A172 (cell line): Measurements from ENCODE around the gene ATP1A3. TPM values are rescaled to one million over a fixed set of nuclear protein-coding genes. Genes with fewer than 3 reads are reported as not detected.
A peak's percentile ranks its signal among the peaks of the same experiment; 100 is the strongest.

Experiments used
- DNase-seq: peaks from one replicate; pipeline ENCODE4 v3.0.0-alpha.2; 2015; ENCODE audit warnings: low spot score
- total RNA-seq: library from RNA; depleted of rRNA; stranded (reverse); fragments of >200 nt; shearing (Covaris generic); gene quantifications from 2 replicates; pipeline ENCODE4 v1.2.3, GENCODE V29; 2014

Gene ATP1A3
- total RNA-seq, 1 experiment from 2014 or later, result 0.76 TPM

DNA sequence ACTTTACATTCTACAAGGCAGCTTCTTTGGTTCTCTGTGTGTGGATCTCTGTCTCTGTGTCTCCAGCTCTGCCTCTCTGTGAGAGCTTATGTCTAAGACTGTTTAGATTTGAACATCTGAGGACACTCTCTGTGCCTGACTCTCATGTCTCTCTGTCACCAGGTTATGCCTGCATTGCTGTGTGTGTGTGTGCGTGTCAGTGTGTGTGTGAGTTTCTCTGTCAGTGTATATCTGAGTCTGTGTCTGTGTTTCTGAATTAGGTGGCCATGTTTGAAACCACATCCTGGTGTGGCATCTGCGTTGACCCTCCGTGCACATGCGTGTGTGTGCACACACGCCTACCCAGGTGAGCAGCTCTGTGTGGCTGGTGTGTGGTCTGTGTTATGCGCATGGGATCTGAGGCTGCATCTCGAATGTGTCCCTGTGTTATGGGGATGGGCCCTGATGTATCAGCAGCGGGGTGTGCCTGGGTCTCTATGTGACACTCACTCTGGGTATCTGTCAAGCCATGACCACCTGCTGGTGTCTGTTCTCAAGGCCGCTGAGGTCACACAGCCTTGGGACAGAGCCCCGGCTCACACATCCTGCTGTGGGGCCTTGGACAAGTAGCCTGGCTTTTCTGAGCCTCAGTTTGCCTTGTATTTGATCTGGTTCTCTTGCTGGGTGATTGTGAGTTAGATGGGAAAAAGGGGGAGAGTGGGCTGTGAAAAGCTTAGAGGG lies 6.7 kb downstream of the ATP1A3 start:
- DNase-seq, result no peak

GRCh38 chr19:41984961-41985360 lies 9.1 kb downstream of the ATP1A3 start:
- DNase-seq, result no peak

- no peak for DNase-seq
Observed at GRCh38 chr19:41981724-41982123, 12.3 kb downstream of the ATP1A3 start.

DNA sequence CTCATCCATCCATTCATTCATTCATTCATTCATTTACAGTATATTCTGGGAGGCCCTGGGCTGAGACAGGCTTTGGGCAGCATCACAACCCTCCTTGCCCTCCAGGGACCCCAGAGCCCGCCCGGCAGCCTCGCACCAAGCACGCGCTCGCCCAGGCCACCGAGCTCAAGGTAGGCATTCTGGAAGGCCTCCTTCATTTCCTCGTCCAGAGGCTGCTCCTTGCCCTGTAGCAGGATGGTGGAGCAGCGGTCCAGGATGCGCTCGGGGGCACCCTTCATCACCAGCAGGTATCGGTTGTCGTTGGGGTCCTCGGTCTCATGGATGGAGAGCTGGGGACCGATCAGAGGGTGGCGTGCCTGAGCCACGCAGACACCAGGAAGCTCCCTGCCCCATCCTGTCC lies 15.6 kb downstream of the ATP1A3 start:
- no peak for DNase-seq

GRCh38 chr19:41977916-41978315 lies 16.1 kb downstream of the ATP1A3 start:
- no peak for DNase-seq

DNA sequence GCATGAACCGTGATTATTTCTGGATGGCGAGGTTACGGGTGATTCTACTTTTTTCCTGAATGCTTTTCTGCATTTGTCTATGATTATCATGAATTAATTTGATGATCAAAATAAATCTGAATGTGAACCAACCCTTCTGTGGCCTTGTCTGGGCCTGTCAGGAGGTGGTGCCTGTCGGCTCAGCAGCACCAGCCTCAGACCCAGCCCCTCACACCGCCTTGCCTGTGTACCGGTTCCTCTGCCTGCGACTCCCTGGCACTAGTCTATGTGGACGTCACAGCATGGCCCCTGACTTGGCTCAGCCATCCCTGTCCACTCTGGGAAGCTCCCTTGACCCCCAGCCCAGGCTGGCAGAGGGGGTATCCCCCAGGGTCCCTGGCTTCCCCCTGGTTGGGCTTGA lies 19.4 kb downstream of the ATP1A3 start:
- DNase-seq, result no peak

- no peak for DNase-seq
Observed at GRCh38 chr19:41971363-41971762, 22.7 kb downstream of the ATP1A3 start.

- no peak for DNase-seq
Observed at GRCh38 chr19:41969772-41970458, 24.1 kb downstream of the ATP1A3 start.

GRCh38 chr19:41968751-41969595 lies 25.1 kb downstream of the ATP1A3 start:
- no peak for DNase-seq

- no peak for DNase-seq
Observed at GRCh38 chr19:41967054-41967783, 26.8 kb downstream of the ATP1A3 start.

DNA sequence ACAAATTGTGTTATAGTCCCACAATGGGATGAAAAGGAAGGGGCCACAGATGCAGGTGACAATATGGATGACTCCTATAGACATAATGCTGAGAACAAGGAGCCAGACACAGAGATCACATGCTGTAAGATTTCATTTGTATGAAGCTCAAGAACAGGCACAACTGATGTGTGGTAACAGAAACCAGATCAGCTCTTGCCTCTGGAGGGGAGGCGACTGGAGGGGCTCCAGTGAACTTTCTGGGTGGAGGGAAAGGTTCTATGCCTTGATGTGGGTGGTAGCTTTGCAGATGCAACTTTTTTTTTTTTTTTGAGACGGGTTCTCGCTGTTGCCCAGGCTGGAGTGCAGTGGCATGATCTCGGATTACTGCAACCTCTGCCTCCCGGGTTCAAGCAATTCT lies 28.9 kb downstream of the ATP1A3 start:
- no peak for DNase-seq

DNA sequence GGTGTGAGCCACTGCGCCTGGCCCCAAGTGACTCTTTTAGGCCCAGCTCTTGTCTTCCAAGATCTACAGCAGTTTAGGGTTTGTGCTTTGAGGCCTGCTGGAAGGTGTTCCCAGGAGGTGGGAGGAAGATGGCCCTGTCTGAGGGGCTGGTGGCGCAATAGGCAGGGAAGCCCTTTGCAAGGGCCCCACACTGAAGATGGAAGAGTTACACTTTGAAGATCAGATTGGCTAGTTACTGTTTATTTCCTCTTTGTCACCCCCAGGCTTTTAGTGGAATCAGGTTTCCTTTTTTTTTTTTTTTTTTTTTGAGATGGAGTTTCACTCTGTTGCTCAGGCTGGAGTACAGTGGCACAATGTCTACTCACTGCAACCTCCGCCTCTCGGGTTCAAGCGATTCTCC lies 33.1 kb downstream of the ATP1A3 start:
- no peak for DNase-seq

DNA sequence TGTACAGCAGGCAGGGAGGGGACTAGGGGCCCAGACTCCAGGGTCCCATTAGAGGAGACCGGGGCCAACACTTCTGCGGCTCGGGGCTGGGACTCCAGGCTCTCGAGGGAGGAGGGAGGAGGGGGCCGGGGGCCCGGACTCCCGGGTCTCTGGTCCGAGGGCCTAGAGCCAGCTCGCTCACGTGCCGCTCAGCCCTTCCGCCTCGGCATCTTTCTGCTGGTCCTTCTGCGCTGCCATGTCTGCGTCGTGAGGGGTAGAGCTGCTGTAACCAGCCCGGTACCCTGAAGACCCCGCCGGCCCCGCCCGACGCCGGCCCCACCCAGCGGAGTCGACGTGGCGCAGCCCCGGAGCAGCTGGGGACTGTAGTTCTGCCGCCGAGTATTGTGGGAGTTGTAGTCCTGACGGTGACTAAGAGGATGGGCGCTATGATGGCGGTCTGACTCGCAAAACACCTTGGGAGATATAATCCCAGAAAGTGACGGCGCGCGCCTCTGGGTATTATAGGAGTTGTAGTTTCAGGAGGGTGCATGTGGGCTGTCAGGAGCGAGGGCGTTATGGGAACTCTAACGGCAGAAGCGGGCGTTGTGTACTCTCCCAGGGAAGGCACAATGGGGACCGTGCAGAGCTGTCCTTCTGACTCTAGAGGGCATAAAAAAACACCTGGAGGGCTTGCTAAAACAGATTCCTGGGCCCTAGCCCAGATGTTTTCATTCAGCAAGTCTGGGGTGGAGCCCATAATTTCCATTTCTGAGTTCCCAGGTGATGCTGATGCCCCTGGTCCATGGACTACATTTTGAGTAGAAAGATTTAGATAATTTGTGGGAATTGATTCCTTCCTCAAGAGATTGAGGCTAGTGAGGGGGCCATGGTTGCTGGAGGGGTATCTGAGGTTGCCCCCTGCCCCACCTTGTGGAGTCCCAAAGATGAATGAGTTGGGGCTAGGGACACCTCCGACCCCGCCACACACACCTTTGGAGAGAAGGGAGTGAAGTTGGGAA lies 34.7 kb downstream of the ATP1A3 start, which contains the start of gene RABAC1:
TSS of gene RABAC1 (minus strand) at position 266 of the 998 bp plus-strand sequence. CDS start at position 237, 29 bp downstream.
- DNase-seq, result peak; percentile 90

GRCh38 chr19:41958367-41959055 lies 35.5 kb downstream of the ATP1A3 start:
- DNase-seq, result peak; percentile 72

- peak; percentile 88 for DNase-seq
Observed at GRCh38 chr19:41957838-41958366, 36.1 kb downstream of the ATP1A3 start.

- DNase-seq, result no peak
Observed at GRCh38 chr19:41957161-41957837, 36.7 kb downstream of the ATP1A3 start.

GRCh38 chr19:41956621-41957020 lies 37.4 kb downstream of the ATP1A3 start:
- no peak for DNase-seq

DNA sequence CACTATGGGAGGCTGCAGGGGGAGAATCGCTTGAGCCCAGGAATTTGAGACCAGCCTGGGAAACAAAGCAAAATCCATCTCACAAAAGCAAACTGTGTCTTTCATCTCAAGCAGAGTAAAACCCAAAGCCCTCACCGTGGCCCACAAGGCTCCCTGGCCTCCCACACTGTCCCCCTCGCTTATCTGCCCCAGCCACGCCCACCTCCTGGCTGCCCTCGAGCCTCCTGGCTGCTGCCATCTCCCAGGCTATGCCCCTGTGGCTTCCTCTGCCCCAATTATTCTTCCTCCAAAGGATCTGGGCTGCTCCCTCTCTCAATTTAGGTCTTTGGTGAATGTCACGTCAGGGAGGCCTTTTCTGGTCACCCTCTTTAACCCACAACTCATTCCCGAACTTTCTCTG lies 38.5 kb downstream of the ATP1A3 start:
- DNase-seq, result no peak

- DNase-seq, result peak; percentile 63
Observed at GRCh38 chr19:41951686-41952172, 42.3 kb downstream of the ATP1A3 start.
